Measurements from ENCODE around the gene PXDN. TPM values are rescaled to one million over a fixed set of nuclear protein-coding genes. Genes with fewer than 3 reads are reported as not detected.

Gene PXDN
- total RNA-seq, 1 donor from 2014 or later, result 459 TPM

DNA sequence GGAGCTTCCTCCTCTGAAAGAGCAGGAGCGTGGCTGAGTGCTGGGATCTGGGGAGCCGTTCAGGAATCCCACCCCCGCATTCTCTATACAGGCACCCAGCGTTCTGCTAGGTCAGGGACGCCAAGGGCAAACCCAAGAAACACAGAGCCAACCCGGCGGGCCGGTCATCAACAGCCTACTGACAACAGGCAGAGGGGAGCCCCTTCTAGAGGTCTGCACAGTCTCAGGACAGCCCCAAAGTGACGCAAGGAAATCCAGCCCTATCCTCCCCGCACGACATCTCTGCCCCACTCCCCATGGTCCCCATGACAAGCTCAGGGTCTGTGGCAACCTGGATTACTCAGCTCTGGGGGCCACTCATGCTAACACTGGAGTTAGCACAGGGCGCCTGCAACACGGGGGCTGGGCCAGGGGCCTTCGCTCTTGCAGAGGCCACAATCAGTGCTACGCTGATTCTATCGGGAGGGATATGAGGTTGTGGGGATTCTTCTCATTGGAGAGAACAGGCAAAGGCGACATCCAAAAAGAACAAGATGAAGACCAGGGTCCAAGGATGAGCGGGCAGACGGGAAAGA lies 81.6 kb downstream of the PXDN start:
- no peak for DNase-seq (ENCODE audit: extremely low spot score, unreplicated experiment)
- H3K4me1 Mint-ChIP-seq (ENCODE audit: unreplicated experiment), result peaks cover 4% of the 10 kb centered on the region
- peaks cover 69% of the 10 kb centered on the region for H3K36me3 Mint-ChIP-seq (ENCODE audit: unreplicated experiment)

DNA sequence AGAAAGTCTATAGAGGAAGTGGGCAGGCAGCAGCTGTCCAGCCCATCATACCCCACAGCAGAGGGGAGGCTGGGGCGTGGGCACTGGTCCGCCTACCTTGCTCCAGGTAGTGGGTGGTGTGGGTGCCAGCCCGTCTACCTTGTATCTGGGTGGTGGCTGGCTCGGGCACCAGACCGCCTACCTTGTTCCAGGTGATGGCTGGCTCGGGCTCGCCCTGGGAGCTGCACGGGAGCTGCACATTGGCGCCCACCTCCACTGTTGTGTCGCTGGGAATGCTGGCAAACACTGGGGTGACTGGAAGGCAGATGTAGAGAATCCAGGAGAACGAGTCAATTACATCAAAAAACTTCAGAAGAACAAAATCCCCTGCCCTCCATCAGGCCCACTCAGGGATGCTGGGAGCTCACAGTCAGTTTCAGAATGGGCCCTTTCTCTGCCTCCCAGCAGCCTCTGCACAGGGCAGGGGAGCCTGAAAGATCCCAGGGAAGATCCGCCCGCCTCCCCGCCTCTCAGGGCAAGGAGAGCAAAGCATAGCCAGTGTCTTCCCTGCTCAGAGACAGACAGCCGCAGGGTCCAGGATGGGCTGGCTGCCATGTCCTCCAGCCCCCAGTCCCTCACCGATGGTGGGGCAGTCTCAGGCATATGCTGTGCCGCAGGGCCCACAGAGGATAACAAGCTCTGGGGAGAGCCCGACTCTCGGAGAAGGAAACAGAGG lies 82.3 kb downstream of the PXDN start:
- Mint-ChIP-seq H3K4me3 (ENCODE audit: unreplicated experiment) (no peak overlapping the region), H3K9me3 (ENCODE audit: unreplicated experiment) (no peaks in the 10 kb centered on the region), H3K36me3 (ENCODE audit: unreplicated experiment) (peaks cover 63% of the 10 kb centered on the region), H3K27ac (ENCODE audit: unreplicated experiment) (peak overlapping the region; percentile 56), H3K27me3 (ENCODE audit: unreplicated experiment) (no peaks in the 10 kb centered on the region), H3K4me1 (ENCODE audit: unreplicated experiment) (peaks cover 9% of the 10 kb centered on the region)
- no peak for TF ChIP-seq CTCF (IDR thresholded peaks at IDR 0.05)
- DNase-seq (ENCODE audit: extremely low spot score, unreplicated experiment), result peak; percentile 76

More for the DNA sequence above, 81.6 kb downstream of the PXDN start:
- no peaks in the 10 kb centered on the region for H3K9me3 Mint-ChIP-seq (ENCODE audit: unreplicated experiment)
- H3K4me3 Mint-ChIP-seq (ENCODE audit: unreplicated experiment), result no peak overlapping the region
- TF ChIP-seq CTCF (IDR thresholded peaks at IDR 0.05), result no peak
- H3K27ac Mint-ChIP-seq (ENCODE audit: unreplicated experiment), result no peak overlapping the region
- H3K27me3 Mint-ChIP-seq (ENCODE audit: unreplicated experiment), result no peaks in the 10 kb centered on the region

DNA sequence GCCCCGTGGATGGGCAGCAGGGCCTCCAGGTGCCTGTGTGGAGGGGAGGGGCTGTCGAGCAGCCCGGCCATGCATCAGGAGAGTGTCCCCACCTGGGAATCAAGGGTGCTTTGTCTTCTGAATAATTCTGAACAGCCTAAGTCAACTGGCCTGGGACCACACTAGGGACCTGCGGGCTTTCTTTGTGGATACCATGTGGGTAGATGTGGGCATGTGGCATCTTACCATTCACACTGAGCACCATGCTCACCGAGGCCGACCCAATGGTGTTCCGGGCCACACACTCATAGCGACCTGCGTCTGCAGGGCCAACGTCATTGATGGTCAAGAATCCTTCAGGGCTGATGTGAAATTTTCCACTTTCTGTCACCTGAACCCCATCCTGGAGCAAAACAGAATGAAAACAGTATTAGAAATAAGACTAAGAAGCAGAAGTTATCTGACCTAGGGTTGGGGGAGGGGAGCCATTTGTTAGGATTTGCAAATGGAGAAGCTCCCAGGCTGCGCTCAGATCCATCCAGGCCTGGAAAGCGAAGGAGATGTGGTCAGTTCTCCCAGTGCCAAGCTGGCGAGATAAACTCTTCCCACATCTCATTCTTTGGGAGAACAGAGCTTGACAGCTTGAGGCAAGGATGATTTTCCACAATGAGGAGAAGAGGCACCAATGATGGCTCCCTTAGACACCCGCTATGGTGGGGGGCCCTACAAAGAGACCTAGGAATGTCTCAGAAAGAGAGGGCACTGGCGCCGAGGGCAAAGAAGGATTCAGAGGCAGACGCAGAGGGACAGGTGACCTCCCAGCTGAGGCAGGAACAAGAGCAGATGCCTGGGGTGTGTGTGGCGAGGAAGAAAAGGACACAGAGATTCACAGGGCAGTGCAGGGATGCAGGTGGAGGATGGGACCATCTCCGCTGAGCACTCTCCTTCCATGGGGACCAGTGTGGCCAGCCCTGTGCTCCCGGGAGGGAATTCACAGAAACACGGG lies 83.4 kb downstream of the PXDN start:
- H3K27me3 Mint-ChIP-seq (ENCODE audit: unreplicated experiment), result no peaks in the 10 kb centered on the region
- no peak for TF ChIP-seq CTCF (IDR thresholded peaks at IDR 0.05)
- H3K4me1 Mint-ChIP-seq (ENCODE audit: unreplicated experiment), result peaks cover 12% of the 10 kb centered on the region
- no peak overlapping the region for H3K27ac Mint-ChIP-seq (ENCODE audit: unreplicated experiment)
- H3K4me3 Mint-ChIP-seq (ENCODE audit: unreplicated experiment), result no peak overlapping the region
- peaks cover 63% of the 10 kb centered on the region for H3K36me3 Mint-ChIP-seq (ENCODE audit: unreplicated experiment)
- DNase-seq (ENCODE audit: extremely low spot score, unreplicated experiment), result peak; percentile 59
- H3K9me3 Mint-ChIP-seq (ENCODE audit: unreplicated experiment), result no peaks in the 10 kb centered on the region

GRCh38 chr2:1659951-1660565 lies 84.3 kb downstream of the PXDN start:
- Mint-ChIP-seq H3K9me3 (ENCODE audit: unreplicated experiment) (no peaks in the 10 kb centered on the region), H3K36me3 (ENCODE audit: unreplicated experiment) (peaks cover 55% of the 10 kb centered on the region), H3K27me3 (ENCODE audit: unreplicated experiment) (no peaks in the 10 kb centered on the region), H3K4me3 (ENCODE audit: unreplicated experiment) (no peak overlapping the region), H3K4me1 (ENCODE audit: unreplicated experiment) (peaks cover 12% of the 10 kb centered on the region), H3K27ac (ENCODE audit: unreplicated experiment) (no peak overlapping the region)
- no peak for TF ChIP-seq CTCF (IDR thresholded peaks at IDR 0.05)
- DNase-seq (ENCODE audit: extremely low spot score, unreplicated experiment), result peak; percentile 67

Measured in osteocyte (in vitro differentiated cells).